H1 (cell line): ENCODE results near the gene PDK3. TPM values are rescaled to one million over a fixed set of nuclear protein-coding genes. Genes with fewer than 3 reads are reported as not detected.

Source experiments
- BCL11A ChIP-seq, 2 experiments: IDR thresholded peaks; one replicate each; pipeline ENCODE4 v1.6.1; 2011; ENCODE audit warnings: low read depth in 2 of 2, low read length in 2 of 2, mild to moderate bottlenecking in 2 of 2
- GTF2F1 ChIP-seq: IDR thresholded peaks from 2 replicates; pipeline ENCODE4 v1.6.1; 2012; ENCODE audit warnings: low read depth, low read length, improper control_type of control experiment, borderline replicate concordance
- POLR2A ChIP-seq, 2 experiments: IDR thresholded peaks; 1 replicate in 1 of 2; 2 replicates in 1 of 2; pipeline ENCODE4 v1.6.1; 2011; ENCODE audit warnings: low read depth in 2 of 2, low read length in 2 of 2, mild to moderate bottlenecking in 2 of 2; ENCODE audit errors: control extremely low read depth in 1 of 2
- RXRA ChIP-seq: IDR thresholded peaks from 2 replicates; pipeline ENCODE4 v1.6.1; 2011; ENCODE audit warnings: low read depth, mild to moderate bottlenecking, low read length, moderate library complexity; ENCODE audit not compliant: insufficient read depth
- SAP30 ChIP-seq: fragments of 300-600 bp; sonication (generic); IDR thresholded peaks from 2 replicates; pipeline ENCODE4 v1.7.1; 2012; ENCODE audit warnings: low read length, moderate library complexity, mild to moderate bottlenecking, inconsistent platforms; ENCODE audit not compliant: insufficient read depth, insufficient replicate concordance
- SIRT6 ChIP-seq: IDR thresholded peaks from one replicate; pipeline ENCODE4 v1.7.1; 2012; ENCODE audit warnings: low read length, inconsistent platforms
- SIX5 ChIP-seq: IDR thresholded peaks from 2 replicates; pipeline ENCODE4 v1.6.1; 2011; ENCODE audit warnings: mild to moderate bottlenecking, low read depth, low read length
- TBP ChIP-seq: IDR thresholded peaks from 2 replicates; pipeline ENCODE4 v1.6.1; 2011; ENCODE audit warnings: low read depth, low read length, improper control_type of control experiment
- TEAD4 ChIP-seq: IDR thresholded peaks from 2 replicates; pipeline ENCODE4 v1.6.1; 2012; ENCODE audit warnings: low read depth, low read length, inconsistent platforms, mixed read lengths
- polyA plus RNA-seq, 7 experiments: library from polyadenylated mRNA; depleted of rRNA in 3 of 7; stranded (reverse) in 5 of 7; unstranded in 2 of 7; fragments of >200 nt in 5 of 7; fragments of 200-250 nt in 2 of 7; gene quantifications; 1 replicate in 5 of 7; 2 replicates in 1 of 7; 4 replicates in 1 of 7; pipeline versions ENCODE4 v1.2.1 to v1.2.3, GENCODE V29; 2011 to 2013; ENCODE audit warnings: missing spikeins in 2 of 7, mixed read lengths in 2 of 7
- total RNA-seq: library from RNA; stranded (reverse); fragmentation: NEBNext Ultra II Directional; extraction: Animal tissue kit (Norgen Biotek cat#: 25700); gene quantifications from 2 replicates; pipeline ENCODE4 v1.2.1, GENCODE V29; 2021
- TF ChIP-seq, protein P1 (sequence below): IDR thresholded peaks from 2 replicates; pipeline ENCODE4 v1.6.1; 2012; ENCODE audit warnings: inconsistent platforms

PDK3 gene
- total and polyA plus RNA-seq, 2 of the 8 experiments (the other 6 are each of a cell fraction or from before 2014, with no cell fraction given): 22.5 to 25.5 TPM

DNA sequence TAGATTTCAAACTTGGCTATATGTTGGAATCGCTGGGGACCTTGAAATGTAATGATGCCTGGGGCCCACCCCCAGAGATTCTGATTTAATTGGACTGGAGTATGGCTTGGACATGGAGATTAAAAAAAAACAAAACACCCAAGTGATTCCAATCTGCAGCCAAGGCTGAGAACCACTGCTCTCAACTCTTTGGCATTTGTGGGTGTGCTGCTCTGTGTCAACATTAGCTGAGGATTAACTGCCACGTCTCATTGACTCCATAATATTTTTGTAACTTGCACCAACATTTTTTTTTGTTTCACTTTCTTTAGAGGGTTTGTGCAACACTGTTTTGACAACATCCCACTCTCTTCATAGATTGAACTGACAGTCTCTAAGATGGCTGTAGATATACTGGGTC lies 41.1 kb upstream of the PDK3 start (continued):
- TF ChIP-seq RXRA (no peak), SIX5 (no peak), GTF2F1 (no peak), SAP30 (no peak), POLR2A (IDR thresholded peaks at IDR 0.05; ENCODE audit: control extremely low read depth in 1 of 2, low read depth in 2 of 2, low read length in 2 of 2) (no peak), SIRT6 (no peak), TEAD4 (no peak), TBP (no peak), BCL11A (IDR thresholded peaks at IDR 0.05; ENCODE audit: low read depth in 2 of 2, low read length in 2 of 2) (no peak)
- TF ChIP-seq, protein P1, sequence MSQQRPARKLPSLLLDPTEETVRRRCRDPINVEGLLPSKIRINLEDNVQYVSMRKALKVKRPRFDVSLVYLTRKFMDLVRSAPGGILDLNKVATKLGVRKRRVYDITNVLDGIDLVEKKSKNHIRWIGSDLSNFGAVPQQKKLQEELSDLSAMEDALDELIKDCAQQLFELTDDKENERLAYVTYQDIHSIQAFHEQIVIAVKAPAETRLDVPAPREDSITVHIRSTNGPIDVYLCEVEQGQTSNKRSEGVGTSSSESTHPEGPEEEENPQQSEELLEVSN: no peak
- TF ChIP-seq, all 59 proteins: peak for 0
